HUES64 (cell line): ENCODE measurements around the gene ARHGEF28.

ENCODE experiments used
- H3K27ac ChIP-seq: 2 replicates; pipeline ENCODE4 v1.7.0; 2013; ENCODE audit warnings: low read depth, low read length, inconsistent platforms
- H3K27me3 ChIP-seq: 2 replicates; pipeline ENCODE4 v1.6.1; 2013; ENCODE audit warnings: mild to moderate bottlenecking, low read length; ENCODE audit not compliant: insufficient read depth
- H3K36me3 ChIP-seq: 2 replicates; pipeline ENCODE4 v1.6.1; 2013; ENCODE audit warnings: mild to moderate bottlenecking, low read length; ENCODE audit not compliant: insufficient read depth
- H3K4me1 ChIP-seq: 2 replicates; pipeline ENCODE4 v1.6.1; 2013; ENCODE audit warnings: mild to moderate bottlenecking, low read length, moderate library complexity; ENCODE audit not compliant: insufficient read depth
- H3K4me3 ChIP-seq: 2 replicates; pipeline ENCODE4 v1.5.1; 2013; ENCODE audit warnings: mild to moderate bottlenecking, low read length, moderate library complexity
- H3K9ac ChIP-seq: 2 replicates; pipeline ENCODE4 v1.6.1; 2013; ENCODE audit warnings: mild to moderate bottlenecking, low read depth, low read length
- H3K9me3 ChIP-seq: 2 replicates; pipeline ENCODE4 v1.6.1; 2013; ENCODE audit warnings: low read depth, low read length; ENCODE audit not compliant: insufficient read depth
- WGBS: fragments of 150-250, 120-280 bp; methylation state at CpG from one replicate; pipeline ENCODE4 v1.1.7; 2013; ENCODE audit warnings: missing lambda C conversion rate; 5-methylcytosine and 5-hydroxymethylcytosine counted together

Gene ARHGEF28

GRCh38 chr5:73603998-73604397 is 22.0 kb upstream of the ARHGEF28 start:
- no peak overlapping the region for H3K9ac ChIP-seq
- H3K27me3 ChIP-seq = no peaks in the 10 kb centered on the region
- 0 out of 2 replicates have a peak, but pooled peaks cover 5% of the 10 kb centered on the region for H3K9me3 ChIP-seq
- H3K4me1 ChIP-seq = no peaks in the 10 kb centered on the region
- no peak overlapping the region for H3K27ac ChIP-seq
- H3K36me3 ChIP-seq = no peaks in the 10 kb centered on the region
- WGBS = 96% methylated on average over 5 of the region's 5 CpGs
- H3K4me3 ChIP-seq = no peak overlapping the region

- Histone ChIP-seq H3K27ac (no peak overlapping the region), H3K27me3 (no peaks in the 10 kb centered on the region), H3K4me3 (no peak overlapping the region), H3K36me3 (no peaks in the 10 kb centered on the region), H3K4me1 (no peaks in the 10 kb centered on the region), H3K9me3 (0 out of 2 replicates have a peak, but pooled peaks cover 5% of the 10 kb centered on the region), H3K9ac (no peak overlapping the region)
- WGBS = 90% methylated on average over 8 of the region's 8 CpGs
Observed at GRCh38 chr5:73605223-73606087, 20.5 kb upstream of the ARHGEF28 start.

- no peak overlapping the region for H3K27ac ChIP-seq
- H3K9me3 ChIP-seq = 0 out of 2 replicates have a peak, but pooled peaks cover 5% of the 10 kb centered on the region
- no peak overlapping the region for H3K9ac ChIP-seq
- 100% methylated on average over 1 of the region's 3 CpGs for WGBS
- H3K4me3 ChIP-seq = no peak overlapping the region
- H3K27me3 ChIP-seq = no peaks in the 10 kb centered on the region
- H3K36me3 ChIP-seq = no peaks in the 10 kb centered on the region
- no peaks in the 10 kb centered on the region for H3K4me1 ChIP-seq
Observed at GRCh38 chr5:73606206-73606753, 19.7 kb upstream of the ARHGEF28 start.

GRCh38 chr5:73607228-73607627 is 18.8 kb upstream of the ARHGEF28 start:
- Histone ChIP-seq H3K9me3 (no peaks in the 10 kb centered on the region), H3K27ac (no peak overlapping the region), H3K4me3 (no peak overlapping the region), H3K27me3 (no peaks in the 10 kb centered on the region), H3K4me1 (no peaks in the 10 kb centered on the region), H3K9ac (no peak overlapping the region), H3K36me3 (no peaks in the 10 kb centered on the region)

- Histone ChIP-seq H3K27me3 (no peaks in the 10 kb centered on the region), H3K4me3 (no peak overlapping the region), H3K9me3 (no peaks in the 10 kb centered on the region), H3K9ac (no peak overlapping the region), H3K27ac (no peak overlapping the region), H3K4me1 (no peaks in the 10 kb centered on the region), H3K36me3 (no peaks in the 10 kb centered on the region)
- WGBS = 95% methylated on average over 3 of the region's 3 CpGs
Observed at GRCh38 chr5:73612799-73613198, 13.2 kb upstream of the ARHGEF28 start.

- no peaks in the 10 kb centered on the region for H3K27me3 ChIP-seq
- H3K9ac ChIP-seq = no peak overlapping the region
- 75% methylated on average over 2 of the region's 2 CpGs for WGBS
- H3K4me3 ChIP-seq = no peak overlapping the region
- H3K36me3 ChIP-seq = no peaks in the 10 kb centered on the region
- no peaks in the 10 kb centered on the region for H3K4me1 ChIP-seq
- no peak overlapping the region for H3K27ac ChIP-seq
- H3K9me3 ChIP-seq = no peaks in the 10 kb centered on the region
Observed at GRCh38 chr5:73615085-73615484, 10.9 kb upstream of the ARHGEF28 start.

GRCh38 chr5:73615947-73616346 is 10.0 kb upstream of the ARHGEF28 start:
- WGBS = 99% methylated on average over 3 of the region's 4 CpGs
- no peak overlapping the region for H3K27ac ChIP-seq
- no peak overlapping the region for H3K9ac ChIP-seq
- H3K36me3 ChIP-seq = no peaks in the 10 kb centered on the region
- no peak overlapping the region for H3K4me3 ChIP-seq
- H3K9me3 ChIP-seq = no peaks in the 10 kb centered on the region
- no peaks in the 10 kb centered on the region for H3K27me3 ChIP-seq
- H3K4me1 ChIP-seq = no peaks in the 10 kb centered on the region

- Histone ChIP-seq H3K36me3 (no peaks in the 10 kb centered on the region), H3K4me3 (no peak overlapping the region), H3K27me3 (no peaks in the 10 kb centered on the region), H3K9me3 (no peaks in the 10 kb centered on the region), H3K9ac (no peak overlapping the region), H3K4me1 (0 out of 2 replicates have a peak, but pooled peaks cover 6% of the 10 kb centered on the region), H3K27ac (no peak overlapping the region)
- WGBS = 76% methylated on average over 9 of the region's 9 CpGs
Observed at GRCh38 chr5:73617510-73618279, 8.3 kb upstream of the ARHGEF28 start.

GRCh38 chr5:73619606-73620333 is 6.2 kb upstream of the ARHGEF28 start:
- Histone ChIP-seq H3K27ac (no peak overlapping the region), H3K9me3 (no peaks in the 10 kb centered on the region), H3K36me3 (no peaks in the 10 kb centered on the region), H3K4me3 (no peak overlapping the region), H3K27me3 (peaks cover 5% of the 10 kb centered on the region; the same call in 1 of the 2 replicates), H3K4me1 (peaks cover 14% of the 10 kb centered on the region; the same call in 1 of the 2 replicates), H3K9ac (no peak overlapping the region)
- WGBS = 96% methylated on average over 3 of the region's 4 CpGs

GRCh38 chr5:73620334-73620687 is 5.7 kb upstream of the ARHGEF28 start:
- no peaks in the 10 kb centered on the region for H3K36me3 ChIP-seq
- no peaks in the 10 kb centered on the region for H3K9me3 ChIP-seq
- 91% methylated on average over 1 of the region's 1 CpG for WGBS
- no peak overlapping the region for H3K27ac ChIP-seq
- H3K9ac ChIP-seq = no peak overlapping the region
- no peak overlapping the region for H3K4me3 ChIP-seq
- H3K27me3 ChIP-seq = peaks cover 11% of the 10 kb centered on the region
- H3K4me1 ChIP-seq = peaks cover 17% of the 10 kb centered on the region; the same call in 1 of the 2 replicates
